Thyroid gland (tissue), 4 donors: ENCODE results near the gene STK24. TPM values are rescaled to one million over a fixed set of nuclear protein-coding genes. Genes with fewer than 3 reads are reported as not detected.

Experiments used
- DNase-seq, 2 donors: peaks; one replicate each; pipeline ENCODE4 v3.0.0-alpha.2; 2019
- H3K27ac ChIP-seq, 3 donors: fragments of 200-600 bp; sonication (generic); 1 replicate in 2 of 3; 2 replicates in 1 of 3; pipeline ENCODE4 v1.5.1; 2016 to 2019; ENCODE audit warnings: mild to moderate bottlenecking in 1 of 3, moderate library complexity in 1 of 3
- H3K27me3 ChIP-seq: fragments of 200-600 bp; sonication (generic); one replicate; pipeline ENCODE4 v1.5.1; 2019
- H3K36me3 ChIP-seq, 2 donors: fragments of 200-600 bp; sonication (generic); one replicate each; pipeline ENCODE4 v1.5.1; 2016 to 2019
- H3K4me1 ChIP-seq, 2 donors: fragments of 200-600 bp; sonication (generic); one replicate each; pipeline ENCODE4 v1.5.1; 2017 to 2019
- H3K4me3 ChIP-seq, 3 donors: fragments of 200-600 bp; sonication (generic); replicated peaks in 1 of 3; 1 replicate in 2 of 3; 2 replicates in 1 of 3; pipeline ENCODE4 v1.5.1; 2016; ENCODE audit warnings: mild to moderate bottlenecking in 1 of 3
- H3K9me3 ChIP-seq: fragments of 200-600 bp; sonication (generic); one replicate; pipeline ENCODE4 v1.5.1; 2017
- CTCF ChIP-seq, 6 experiments: fragments of 200-600 bp in 3 of 6; fragments of 450-650 bp in 3 of 6; sonication (generic) in 3 of 6; IDR thresholded peaks; one replicate each; pipeline ENCODE4 v1.5.1; 2016 to 2019; ENCODE audit warnings: antibody characterized with exemption in 6 of 6, mild to moderate bottlenecking in 2 of 6, inconsistent platforms in 1 of 6, moderate library complexity in 1 of 6
- POLR2A ChIP-seq, 2 donors: fragments of 450-650 bp; IDR thresholded peaks; one replicate each; pipeline ENCODE4 v1.6.1; 2017; ENCODE audit warnings: antibody characterized with exemption in 2 of 2, mild to moderate bottlenecking in 2 of 2, moderate library complexity in 1 of 2
- WGBS, 2 donors: methylation state at CpG; one replicate each; pipeline ENCODE4 v1.1.5; 2017; 5-methylcytosine and 5-hydroxymethylcytosine counted together
- intact Hi-C: fragments of 100-400 bp; cut with DNase I; formaldehyde crosslinking; loops from one replicate; pipeline ENCODE4 v1.15.1; 2023
- total RNA-seq, 4 donors: library from RNA; depleted of rRNA; stranded (reverse); fragments of >200 nt; gene quantifications; one replicate each; pipeline ENCODE4 v1.2.3, GENCODE V29; 2016

The STK24 gene
- total RNA-seq, 4 donors from 2014 or later, result 74.5 to 102 (median 90.7) TPM

- peaks cover 65 to 85% of the 10 kb centered on the region in 2 donors for H3K4me1 ChIP-seq
- TF ChIP-seq POLR2A (IDR thresholded peaks at IDR 0.05), result no peak
- TF ChIP-seq CTCF (IDR thresholded peaks at IDR 0.05), result no peak
- H3K9me3 ChIP-seq, result no peaks in the 10 kb centered on the region
- H3K27me3 ChIP-seq, result no peaks in the 10 kb centered on the region
- intact Hi-C loops, result no loop called here
- WGBS, 2 donors, result 89 to 92% methylated on average over 13 to 14 of the region's 14 CpGs
- no peak for DNase-seq
- H3K27ac ChIP-seq, result peak overlapping the region in 2 of 3 donors; percentile 22 to 92
- no peaks in the 10 kb centered on the region for H3K36me3 ChIP-seq
- no peak overlapping the region for H3K4me3 ChIP-seq
Measured at GRCh38 chr13:98536729-98537128, 40.2 kb downstream of the STK24 start.

- H3K36me3 ChIP-seq, result no peaks in the 10 kb centered on the region
- DNase-seq, result peak in 1 of 2 donors; percentile 38
- no peak overlapping the region for H3K4me3 ChIP-seq
- TF ChIP-seq POLR2A (IDR thresholded peaks at IDR 0.05) (peak in 1 of 2 donors; percentile 7), CTCF (IDR thresholded peaks at IDR 0.05) (no peak)
- 70 to 74% methylated on average over 13 of the region's 13 CpGs for WGBS, 2 donors
- H3K9me3 ChIP-seq, result no peaks in the 10 kb centered on the region
- intact Hi-C loops, result no loop called here
- H3K27me3 ChIP-seq, result no peaks in the 10 kb centered on the region
- H3K4me1 ChIP-seq, result peaks cover 56 to 83% of the 10 kb centered on the region in 2 donors
- peak overlapping the region; percentile 22 to 92 (median 23) for H3K27ac ChIP-seq
Measured at GRCh38 chr13:98535501-98536354, 41.2 kb downstream of the STK24 start.

- 87 to 94% methylated on average over 7 of the region's 7 CpGs for WGBS, 2 donors
- Histone ChIP-seq H3K27me3 (no peaks in the 10 kb centered on the region), H3K27ac (peak overlapping the region in 2 of 3 donors; percentile 22 to 92), H3K9me3 (no peaks in the 10 kb centered on the region), H3K4me1 (peaks cover 53 to 82% of the 10 kb centered on the region in 2 donors), H3K4me3 (no peak overlapping the region), H3K36me3 (no peaks in the 10 kb centered on the region)
- no peak for DNase-seq
- intact Hi-C loops, result no loop called here
- TF ChIP-seq POLR2A (IDR thresholded peaks at IDR 0.05) (no peak), CTCF (IDR thresholded peaks at IDR 0.05) (no peak)
Measured at GRCh38 chr13:98534821-98535220, 42.1 kb downstream of the STK24 start.

- 83 to 87% methylated on average over 9 of the region's 9 CpGs for WGBS, 2 donors
- peaks cover 57 to 81% of the 10 kb centered on the region in 2 donors for H3K4me1 ChIP-seq
- intact Hi-C loops, result no loop called here
- H3K4me3 ChIP-seq, result no peak overlapping the region
- no peaks in the 10 kb centered on the region for H3K36me3 ChIP-seq
- H3K27ac ChIP-seq, result peak overlapping the region in 2 of 3 donors; percentile 22 to 92
- peak in 1 of 2 donors; percentile 32 for DNase-seq
- no peaks in the 10 kb centered on the region for H3K27me3 ChIP-seq
- no peaks in the 10 kb centered on the region for H3K9me3 ChIP-seq
- TF ChIP-seq POLR2A (IDR thresholded peaks at IDR 0.05), result no peak
- no peak for TF ChIP-seq CTCF (IDR thresholded peaks at IDR 0.05)
Measured at GRCh38 chr13:98533912-98534311, 43.0 kb downstream of the STK24 start.

- Histone ChIP-seq H3K4me3 (no peak overlapping the region), H3K9me3 (no peaks in the 10 kb centered on the region), H3K27me3 (no peaks in the 10 kb centered on the region), H3K4me1 (peaks cover 56 to 77% of the 10 kb centered on the region in 2 donors), H3K27ac (no peak overlapping the region), H3K36me3 (no peaks in the 10 kb centered on the region)
- intact Hi-C loops, result no loop called here
- TF ChIP-seq CTCF (IDR thresholded peaks at IDR 0.05) (no peak), POLR2A (IDR thresholded peaks at IDR 0.05) (no peak)
- DNase-seq, result no peak
- 97 to 100% methylated on average over 3 of the region's 3 CpGs for WGBS, 2 donors
Measured at GRCh38 chr13:98532254-98532653, 44.7 kb downstream of the STK24 start.
